IPS DF 19.7 (cell line): ENCODE measurements around the gene PHF5A.

Experiments
- DNase-seq: peaks from one replicate; pipeline ENCODE4 v3.0.0-alpha.2; 2013; ENCODE audit warnings: low read depth, low spot score

Gene PHF5A

DNA sequence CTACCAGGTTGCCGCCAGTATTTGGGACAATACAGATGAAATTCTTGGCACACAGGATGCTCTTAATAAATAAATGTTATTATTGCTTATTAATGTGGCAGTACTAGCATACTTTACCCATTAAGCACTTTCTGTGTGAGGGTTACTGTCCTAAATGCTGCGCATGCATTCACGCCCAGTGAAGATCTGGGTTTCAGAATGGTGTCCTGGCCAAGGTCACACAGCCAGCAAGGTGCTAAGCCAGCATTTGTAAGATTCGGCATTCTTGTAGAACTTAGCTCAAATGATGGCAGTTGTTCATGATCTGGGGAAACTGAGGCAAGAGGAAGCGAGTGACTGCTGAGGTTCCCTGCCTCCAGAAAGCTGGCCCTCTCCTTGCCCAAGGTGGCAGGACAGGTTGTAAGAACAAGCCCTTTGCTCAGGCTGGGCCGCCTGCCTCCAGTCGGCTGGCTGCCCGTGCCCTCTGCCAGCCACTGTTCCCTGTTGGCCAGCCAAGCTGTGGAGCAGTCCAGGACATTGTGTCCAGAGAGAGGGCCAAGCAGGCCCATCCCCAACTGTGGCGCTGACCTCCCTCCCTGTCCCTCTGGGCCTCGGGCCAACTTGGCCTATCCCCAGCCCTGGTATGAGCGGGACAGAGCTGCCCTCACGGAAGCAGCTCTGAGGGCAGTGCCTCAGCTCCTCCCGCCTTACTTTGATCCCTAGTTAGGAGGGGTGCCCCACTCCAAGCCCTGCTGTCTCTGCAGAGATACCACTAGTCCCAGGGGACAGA is 50.7 kb downstream of the PHF5A start:
- no peak for DNase-seq

DNA sequence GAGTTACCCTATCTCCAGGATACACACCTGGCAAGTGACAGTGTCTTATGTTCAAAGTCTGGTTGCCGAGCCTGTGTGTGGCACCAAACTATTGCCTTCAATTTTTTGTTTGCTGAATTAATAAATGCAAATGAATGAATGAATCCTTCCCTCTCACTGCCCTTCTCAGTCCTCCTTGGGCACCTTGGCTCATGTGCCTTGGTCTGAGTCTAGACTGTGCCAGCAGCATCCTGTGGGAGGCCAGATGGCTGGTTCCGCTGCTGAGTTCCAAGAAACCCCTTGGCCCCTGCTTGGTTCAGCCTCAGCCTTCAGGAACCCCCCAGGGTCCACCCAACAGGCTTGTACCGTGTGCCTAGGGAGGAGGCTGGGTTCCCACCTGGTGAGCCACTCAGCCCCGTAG is 52.9 kb downstream of the PHF5A start:
- no peak for DNase-seq

DNA sequence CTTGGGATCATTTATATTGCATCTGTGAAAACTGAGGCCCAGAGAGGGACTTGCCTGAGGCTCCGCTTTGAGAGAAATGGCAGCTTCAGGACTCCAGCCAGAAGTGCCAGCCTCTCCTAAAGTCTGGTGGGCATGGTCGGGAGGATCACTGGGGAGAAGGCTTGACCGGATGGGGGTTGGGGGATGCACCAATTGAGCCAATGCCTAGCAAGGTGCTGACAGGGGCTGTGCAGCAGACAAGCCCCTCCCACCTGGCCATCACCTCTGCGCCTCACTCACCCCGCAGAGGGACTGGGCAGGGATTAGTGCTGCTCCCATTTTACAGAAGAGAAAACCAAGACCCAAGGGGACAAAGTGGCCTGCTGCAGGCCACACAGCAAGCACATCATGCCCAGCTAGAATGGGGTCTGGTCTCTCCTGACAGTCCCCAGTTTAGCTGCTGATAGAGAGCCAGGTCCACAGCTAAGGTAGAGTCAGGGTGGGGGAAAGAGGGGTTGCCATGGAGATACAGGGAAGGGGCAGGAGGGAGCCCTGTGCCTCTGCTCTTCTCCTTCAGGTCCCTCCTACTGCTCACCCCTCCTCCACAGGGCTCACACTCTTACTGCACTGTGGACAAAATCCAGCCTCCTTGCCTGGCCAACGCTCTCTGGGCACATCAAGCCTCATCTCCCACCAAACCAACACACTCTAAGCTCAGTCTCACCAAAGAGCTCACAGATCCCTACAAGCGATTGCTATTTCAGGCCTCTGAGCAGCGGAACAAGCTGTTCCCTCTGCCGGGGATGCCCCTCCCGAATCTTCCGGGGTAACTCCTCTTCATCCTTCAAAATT is 57.3 kb downstream of the PHF5A start:
- DNase-seq, result no peak

DNA sequence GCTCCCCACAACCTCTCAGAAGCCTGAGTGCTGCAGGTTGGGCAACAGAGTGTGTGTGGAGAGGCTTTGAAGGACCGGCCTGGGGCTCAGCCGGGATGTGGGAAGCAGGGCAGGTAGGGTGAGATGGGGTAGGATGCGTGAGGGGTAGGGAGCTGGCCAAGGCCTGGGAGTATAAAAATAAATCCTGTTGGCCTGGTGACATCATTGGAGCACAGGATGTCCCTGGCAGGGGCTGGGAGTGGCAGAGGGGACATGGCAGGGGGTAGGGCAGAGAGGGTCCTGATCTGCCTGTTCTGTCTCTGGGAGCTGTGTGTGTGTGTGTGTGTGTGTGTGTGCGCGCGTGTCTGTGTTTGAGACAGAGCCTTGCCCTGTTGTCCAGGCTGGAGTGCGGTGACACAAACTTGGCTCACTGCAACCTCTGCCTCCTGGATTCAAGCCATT is 58.2 kb downstream of the PHF5A start:
- DNase-seq, result no peak
